Measurements from ENCODE around the gene ARFGEF2.

- TF ChIP-seq CTCF (IDR thresholded peaks at IDR 0.05; ENCODE audit: low read depth, low read length) (no peak), EZH2phosphoT487 (IDR thresholded peaks at IDR 0.05; ENCODE audit: low read depth) (no peak)
Measured at GRCh38 chr20:48903705-48904104, 17.8 kb upstream of the ARFGEF2 start.
